Lung (tissue), 12 donors: Measurements from ENCODE around the gene HOXA5. TPM values are rescaled to one million over a fixed set of nuclear protein-coding genes. Genes with fewer than 3 reads are reported as not detected.

Experiments
- ATAC-seq: fragments of 200-7000 bp; cut with Tn5 transposase; one replicate; pipeline ENCODE4 v1.9.1; 2020; ENCODE audit warnings: moderate number of reproducible peaks; ENCODE audit not compliant: insufficient read depth, low FRiP score
- DNase-seq, 3 donors: peaks; one replicate each; pipeline ENCODE4 v3.0.0-alpha.2; 2013 to 2017
- H3K27ac ChIP-seq, 2 donors: one replicate each; pipeline ENCODE4 v1.5.1; 2013; ENCODE audit warnings: mild to moderate bottlenecking in 2 of 2, moderate library complexity in 2 of 2, control low read depth in 1 of 2, inconsistent platforms in 1 of 2, low read depth in 1 of 2, low read length in 1 of 2
- H3K27me3 ChIP-seq, 3 donors: one replicate each; pipeline ENCODE4 v1.5.1; 2013; ENCODE audit warnings: low read length in 2 of 3; ENCODE audit not compliant: control insufficient read depth in 3 of 3, insufficient read depth in 3 of 3
- H3K36me3 ChIP-seq, 4 donors: one replicate each; pipeline ENCODE4 v1.5.1; 2013; ENCODE audit warnings: low read length in 4 of 4, mild to moderate bottlenecking in 1 of 4, moderate library complexity in 1 of 4; ENCODE audit not compliant: control insufficient read depth in 4 of 4, insufficient read depth in 4 of 4
- H3K4me1 ChIP-seq, 5 donors: one replicate each; pipeline ENCODE4 v1.5.1; 2013; ENCODE audit warnings: low read length in 5 of 5, mild to moderate bottlenecking in 2 of 5, moderate library complexity in 1 of 5; ENCODE audit not compliant: control insufficient read depth in 5 of 5, insufficient read depth in 5 of 5
- H3K4me3 ChIP-seq: one replicate; pipeline ENCODE4 v1.5.1; 2013; ENCODE audit warnings: mild to moderate bottlenecking, control low read depth, moderate library complexity
- H3K9ac ChIP-seq, 2 donors: one replicate each; pipeline ENCODE4 v1.5.1; 2013; ENCODE audit warnings: low read length in 2 of 2, control low read depth in 1 of 2; ENCODE audit not compliant: insufficient read depth in 1 of 2
- H3K9me3 ChIP-seq, 4 donors: one replicate each; pipeline ENCODE4 v1.5.1; 2013; ENCODE audit warnings: low read length in 3 of 4, mild to moderate bottlenecking in 1 of 4, moderate library complexity in 1 of 4; ENCODE audit not compliant: control insufficient read depth in 4 of 4, insufficient read depth in 3 of 4
- CTCF ChIP-seq: IDR thresholded peaks from 2 replicates; pipeline ENCODE4 v1.5.1; 2012; ENCODE audit warnings: mild to moderate bottlenecking; ENCODE audit errors: control extremely low read depth, extremely low read depth
- WGBS, 2 donors: extraction: QIAGEN DNeasy Blood & Tissue Kit; methylation state at CpG; one replicate each; pipeline ENCODE4 v1.1.7; 2013; 5-methylcytosine and 5-hydroxymethylcytosine counted together
- polyA plus RNA-seq, 2 donors: library from polyadenylated mRNA; stranded (reverse); fragments of 200-250 nt; gene quantifications; one replicate each; pipeline ENCODE4 v1.2.1, GENCODE V29; 2013
- total RNA-seq, 2 donors: library from RNA; depleted of rRNA in 1 of 2; stranded (reverse); fragments of >200 nt in 1 of 2; gene quantifications; one replicate each; pipeline ENCODE4 v1.2.1, GENCODE V29; 2014 to 2021
- donor health status: control.
- donor health status: control.
- donor health status: Bipolar disorder and iron deficiency.
- donor health status: healthy.
- donor health status: DM: yes; HTN: yes; CAD: no.

The HOXA5 gene
- total and polyA plus RNA-seq, 4 donors = 9.2 to 61.9 (median 15.2) TPM

GRCh38 chr7:27177795-27178320, 34.4 kb upstream of the HOXA5 start:
- Histone ChIP-seq H3K27ac (no peak overlapping the region), H3K36me3 (no peaks in the 10 kb centered on the region), H3K9me3 (peaks cover 0 to 13% (median 0%) of the 10 kb centered on the region in 4 donors), H3K27me3 (peaks cover 23 to 91% (median 75%) of the 10 kb centered on the region in 3 donors), H3K4me3 (no peak overlapping the region), H3K9ac (no peak overlapping the region), H3K4me1 (peaks cover 0 to 21% (median 8%) of the 10 kb centered on the region in 5 donors)
- DNase-seq (no peak), ATAC-seq (no peak)
- no peak for TF ChIP-seq CTCF
- whole genome bisulfite sequencing, 2 donors = 88% methylated on average over 5 of the region's 5 CpGs

- H3K27me3 ChIP-seq = peaks cover 23 to 91% (median 75%) of the 10 kb centered on the region in 3 donors
- H3K36me3 ChIP-seq = no peaks in the 10 kb centered on the region
- DNase-seq = peak in 1 of 3 donors; percentile 9
- H3K9me3 ChIP-seq = peaks cover 0 to 13% (median 0%) of the 10 kb centered on the region in 4 donors
- H3K4me3 ChIP-seq = no peak overlapping the region
- WGBS, 2 donors = 86 to 91% methylated on average over 22 of the region's 22 CpGs
- peaks cover 0 to 23% (median 8%) of the 10 kb centered on the region in 5 donors for H3K4me1 ChIP-seq
- no peak overlapping the region for H3K27ac ChIP-seq
- no peak for TF ChIP-seq CTCF
- H3K9ac ChIP-seq = no peak overlapping the region
- no peak for ATAC-seq
These were observed 33.7 kb upstream of the HOXA5 start for GRCh38 chr7:27176962-27177794.

GRCh38 chr7:27176524-27176845, 33.0 kb upstream of the HOXA5 start:
- no peak for TF ChIP-seq CTCF
- Histone ChIP-seq H3K36me3 (no peaks in the 10 kb centered on the region), H3K9me3 (peaks cover 0 to 17% (median 0%) of the 10 kb centered on the region in 4 donors), H3K9ac (no peak overlapping the region), H3K4me1 (peaks cover 0 to 25% (median 8%) of the 10 kb centered on the region in 5 donors), H3K27me3 (peaks cover 23 to 91% (median 76%) of the 10 kb centered on the region in 3 donors), H3K4me3 (no peak overlapping the region), H3K27ac (no peak overlapping the region)
- 75 to 77% methylated on average over 3 of the region's 3 CpGs for WGBS, 2 donors
- ATAC-seq (no peak), DNase-seq (no peak)
